GM21576 (cell line): ENCODE results near the gene EBLN2.

Experiments
- ATAC-seq: cut with Tn5 transposase; IDR thresholded peaks from one replicate; pipeline ENCODE4 v1.9.1; 2021; ENCODE audit warnings: mild to moderate bottlenecking, moderate library complexity; ENCODE audit not compliant: unreplicated experiment

Gene EBLN2

GRCh38 chr3:73101881-73102280 lies 40.4 kb downstream of the EBLN2 start:
- ATAC-seq, result no peak

DNA sequence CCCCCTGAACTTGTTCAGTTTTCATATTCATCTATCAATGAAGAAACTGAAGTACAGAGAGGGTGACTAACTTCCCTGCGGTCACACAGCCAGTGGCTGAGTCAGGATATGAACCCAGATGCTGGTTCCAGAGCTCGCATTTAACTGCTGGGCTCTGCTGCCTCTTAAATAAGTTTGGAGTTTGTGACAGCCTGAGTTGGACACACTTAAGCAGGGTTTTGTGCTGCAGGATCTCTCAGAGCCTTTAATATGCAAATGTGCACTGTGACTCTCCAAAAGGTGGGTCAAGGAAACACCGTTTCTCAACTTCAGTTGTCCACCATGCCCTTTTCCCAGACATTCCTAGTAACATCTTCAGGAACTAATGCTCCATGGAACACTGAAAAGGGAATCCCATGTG lies 45.8 kb downstream of the EBLN2 start:
- ATAC-seq, result no peak

DNA sequence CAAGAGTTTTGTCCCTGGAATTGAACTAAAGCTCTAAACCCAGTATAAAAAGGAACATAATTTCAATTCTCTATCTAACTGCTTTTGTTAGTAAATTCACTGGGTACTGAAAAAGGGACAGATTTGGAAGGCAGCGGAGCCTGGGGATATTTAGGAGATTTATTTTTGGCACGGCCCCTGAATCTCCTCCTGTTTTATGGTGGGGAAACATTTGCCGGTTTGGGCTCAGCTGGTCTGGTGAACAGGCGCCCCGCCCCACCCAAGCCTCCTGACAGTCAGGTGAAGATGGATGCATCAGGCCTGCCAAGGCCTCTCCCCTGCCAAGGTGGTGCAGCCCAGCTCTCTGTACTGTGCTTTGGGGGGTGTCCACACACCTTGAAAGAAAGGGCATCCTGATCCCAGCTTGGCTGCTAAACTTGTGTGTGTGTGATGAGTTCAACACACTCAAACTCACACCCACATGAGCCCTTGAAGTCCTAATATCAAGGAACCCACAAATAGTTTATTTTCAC lies 46.3 kb downstream of the EBLN2 start:
- ATAC-seq, result no peak

GRCh38 chr3:73108750-73109149 lies 47.3 kb downstream of the EBLN2 start:
- no peak for ATAC-seq

DNA sequence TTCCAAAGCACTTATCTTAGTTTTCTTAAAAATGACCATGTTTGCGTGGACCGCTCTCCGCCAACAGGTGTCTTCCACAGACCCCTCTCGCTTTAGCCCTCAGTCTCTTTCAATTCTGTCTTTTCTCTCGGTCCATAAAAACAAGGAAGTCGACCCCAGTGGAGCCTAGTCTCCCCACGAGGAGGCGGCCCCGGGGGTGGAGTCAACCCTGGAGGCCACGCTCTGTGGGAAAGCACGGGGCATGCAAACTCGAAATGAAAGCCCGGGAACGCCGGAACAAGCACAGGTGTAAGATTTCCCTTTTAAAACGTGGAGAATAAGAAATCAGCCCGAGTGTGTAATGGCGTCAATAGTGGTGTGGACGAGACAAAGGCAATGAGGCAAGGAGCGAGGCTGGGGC lies 49.1 kb downstream of the EBLN2 start:
- ATAC-seq, result no peak
